Ovary (tissue), 9 donors: Measurements from ENCODE around the gene SH3PXD2B. TPM values are rescaled to one million over a fixed set of nuclear protein-coding genes. Genes with fewer than 3 reads are reported as not detected.

Experiments
- DNase-seq, 5 donors: peaks; one replicate each; pipeline ENCODE4 v3.0.0-alpha.2; 2019 to 2020
- H3K27ac ChIP-seq, 2 donors: fragments of 200-600 bp; one replicate each; pipeline versions ENCODE4 v1.5.1 to v1.8.0; 2019 to 2022
- H3K27me3 ChIP-seq: fragments of 200-600 bp; one replicate; pipeline ENCODE4 v1.8.0; 2022
- H3K36me3 ChIP-seq: fragments of 200-600 bp; sonication (generic); one replicate; pipeline ENCODE4 v1.5.1; 2019
- H3K4me1 ChIP-seq: one replicate; pipeline ENCODE4 v1.8.1; 2013; ENCODE audit warnings: mild to moderate bottlenecking, moderate library complexity; ENCODE audit not compliant: insufficient read depth
- H3K4me3 ChIP-seq: fragments of 200-600 bp; sonication (generic); one replicate; pipeline ENCODE4 v1.5.1; 2017
- H3K9me3 ChIP-seq, 2 donors: fragments of 200-600 bp in 1 of 2; sonication (generic) in 1 of 2; one replicate each; pipeline versions ENCODE4 v1.5.1 to v1.8.1; 2013 to 2019; ENCODE audit warnings: mild to moderate bottlenecking in 1 of 2, moderate library complexity in 1 of 2
- CTCF ChIP-seq, 3 donors: fragments of 450-650 bp in 2 of 3; fragments of 200-600 bp in 1 of 3; IDR thresholded peaks; one replicate each; pipeline versions ENCODE4 v1.5.1 to v1.8.0; 2016 to 2022; ENCODE audit warnings: antibody characterized with exemption in 3 of 3, mild to moderate bottlenecking in 1 of 3
- EP300 ChIP-seq: sonication (generic); formaldehyde crosslinking; IDR thresholded peaks from one replicate; pipeline ENCODE4 v1.6.1; 2017; ENCODE audit warnings: antibody characterized with exemption
- POLR2A ChIP-seq: fragments of 450-650 bp; IDR thresholded peaks from one replicate; pipeline ENCODE4 v1.6.1; 2017; ENCODE audit warnings: antibody characterized with exemption, mild to moderate bottlenecking, moderate library complexity
- WGBS, 3 donors: extraction: QIAGEN DNeasy Blood & Tissue Kit in 1 of 3; methylation state at CpG; one replicate each; pipeline versions ENCODE4 v1.1.5 to v1.1.7; 2013 to 2017; 5-methylcytosine and 5-hydroxymethylcytosine counted together
- intact Hi-C, 4 donors: fragments of 100-400 bp; cut with DNase I; formaldehyde crosslinking; loops; one replicate each; pipeline versions ENCODE4 v1.11.0 to v1.15.1; 2022 to 2023
- polyA plus RNA-seq, 2 donors: library from polyadenylated mRNA; stranded (reverse); fragments of 200-250 nt in 1 of 2; fragments of 350-450 nt in 1 of 2; fragmentation: Illumina TruSeq in 1 of 2; extraction: RNeasy Lipid Tissue Mini Kit (QIAGEN cat#74804) in 1 of 2; gene quantifications; one replicate each; pipeline ENCODE4 v1.2.3, GENCODE V29; 2013 to 2014
- total RNA-seq, 7 donors: library from RNA; depleted of rRNA in 2 of 7; stranded (reverse); fragments of >200 nt in 2 of 7; fragmentation: NEBNext Ultra II Directional in 3 of 7; extraction: Animal tissue kit (Norgen Biotek cat#: 25700) in 3 of 7; gene quantifications; one replicate each; pipeline versions ENCODE4 v1.1.0 to v1.2.4, GENCODE V29; 2016 to 2023
- donor health status: DM: no; HTN: no; CAD: no; lungs with moderate emphysema.
- donor health status: DM: no; HTN: no; CAD: no.
- donor health status: Bipolar disorder and iron deficiency.
- donor health status: DM: yes; HTN: yes; CAD: no.
- donor health status: DM: no; HTN: no; CAD: no.
- donor health status: DM: yes; HTN: yes; CAD: no.

Gene SH3PXD2B
- total and polyA plus RNA-seq, 9 donors, result 13.0 to 71.8 (median 49.9) TPM

DNA sequence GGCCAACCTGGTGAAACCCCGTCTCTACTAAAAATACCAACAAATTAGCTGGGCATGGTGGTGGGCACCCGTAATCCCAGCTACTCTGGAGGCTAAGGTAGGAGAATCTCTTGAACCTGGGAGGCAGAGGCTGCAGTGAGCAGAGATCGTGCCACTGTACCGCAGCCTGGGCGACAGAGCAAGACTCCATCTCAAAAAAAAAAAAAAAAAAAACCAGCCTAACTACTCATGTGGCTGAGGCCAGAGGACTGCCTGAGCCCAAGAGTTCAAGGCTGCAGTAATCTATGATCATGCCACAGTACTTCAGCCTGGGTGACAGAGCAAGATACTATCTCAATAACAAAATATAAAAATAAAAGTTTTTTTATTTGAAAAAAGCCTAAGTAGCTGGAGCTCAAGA lies 174.0 kb downstream of the SH3PXD2B start:
- intact Hi-C loops, result loop anchor here in 3 of 4 donors (5.0 kb wide), 2 partner anchors 93 to 172 kb away; partner anchors contain the start of genes SH3PXD2B (in 3 of the 3) and STK10 (in 1 of the 3)
- H3K4me3 ChIP-seq, result no peak overlapping the region
- H3K27me3 ChIP-seq, result no peaks in the 10 kb centered on the region
- no peaks in the 10 kb centered on the region for H3K9me3 ChIP-seq
- 91 to 95% (median 92%) methylated on average over 5 of the region's 5 CpGs for WGBS, 3 donors
- DNase-seq, result no peak
- no peak overlapping the region for H3K27ac ChIP-seq
- TF ChIP-seq CTCF (IDR thresholded peaks at IDR 0.05), result no peak
- no peak for TF ChIP-seq EP300
- no peak for TF ChIP-seq POLR2A
- H3K36me3 ChIP-seq, result no peaks in the 10 kb centered on the region
- peaks cover 8% of the 10 kb centered on the region for H3K4me1 ChIP-seq

GRCh38 chr5:172278356-172278755 lies 176.0 kb downstream of the SH3PXD2B start:
- H3K4me3 ChIP-seq, result no peak overlapping the region
- H3K9me3 ChIP-seq, result no peaks in the 10 kb centered on the region
- intact Hi-C loops, result no loop called here
- no peaks in the 10 kb centered on the region for H3K36me3 ChIP-seq
- no peak for TF ChIP-seq POLR2A
- TF ChIP-seq EP300, result no peak
- no peak for TF ChIP-seq CTCF (IDR thresholded peaks at IDR 0.05)
- H3K4me1 ChIP-seq, result peaks cover 10% of the 10 kb centered on the region
- H3K27ac ChIP-seq, result no peak overlapping the region
- DNase-seq, result no peak
- no peaks in the 10 kb centered on the region for H3K27me3 ChIP-seq
- 97 to 98% (median 98%) methylated on average over 9 of the region's 9 CpGs for WGBS, 3 donors

DNA sequence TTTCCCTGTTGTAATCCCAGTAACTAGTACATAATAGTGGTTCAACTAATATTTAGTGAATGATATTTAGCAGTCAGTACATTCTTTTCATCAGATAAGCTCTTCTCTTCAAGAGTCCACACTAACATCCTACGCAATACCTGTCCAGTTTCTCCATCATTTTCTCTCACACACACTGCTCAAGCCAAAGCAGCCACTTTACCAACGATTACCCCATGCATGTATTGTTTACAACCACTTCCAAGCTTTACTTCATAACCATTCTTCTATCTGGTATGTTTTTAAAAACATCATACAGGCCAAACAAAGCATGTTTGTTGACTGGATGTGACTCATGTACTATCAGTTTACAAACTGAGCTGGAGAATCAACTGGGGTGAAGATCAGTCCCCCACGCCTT lies 178.1 kb downstream of the SH3PXD2B start:
- TF ChIP-seq EP300 (no peak), POLR2A (no peak), CTCF (IDR thresholded peaks at IDR 0.05) (no peak)
- intact Hi-C loops, result no loop called here

More for the DNA sequence above, 178.1 kb downstream of the SH3PXD2B start:
- H3K27ac ChIP-seq, result no peak overlapping the region
- no peaks in the 10 kb centered on the region for H3K9me3 ChIP-seq
- DNase-seq, result no peak
- H3K4me1 ChIP-seq, result peaks cover 8% of the 10 kb centered on the region
- H3K4me3 ChIP-seq, result no peak overlapping the region
- no peaks in the 10 kb centered on the region for H3K36me3 ChIP-seq
- H3K27me3 ChIP-seq, result no peaks in the 10 kb centered on the region
- whole genome bisulfite sequencing, 3 donors, result 55 to 71% (median 56%) methylated on average over 3 of the region's 3 CpGs

Other genes starting within 250 kb of the SH3PXD2B start
- gene UBTD2, start 170.8 kb downstream of the SH3PXD2B start, total RNA-seq, result 10 to 100 TPM; 21.4 to 31.5 (median 28.6) TPM
- 10 to 100 TPM; 17.0 to 29.2 TPM for gene UBTD2, start 170.8 kb downstream of the SH3PXD2B start, polyA plus RNA-seq
- 10 to 100 TPM; 15.0 to 75.1 (median 36.3) TPM for gene NEURL1B, start 186.7 kb upstream of the SH3PXD2B start, total RNA-seq
- 10 to 100 TPM; 24.2 to 39.0 TPM for gene NEURL1B, start 186.7 kb upstream of the SH3PXD2B start, polyA plus RNA-seq